ENCODE results near the gene ZNF566. TPM values are rescaled to one million over a fixed set of nuclear protein-coding genes. Genes with fewer than 3 reads are reported as not detected.

Gene ZNF566
- total RNA-seq, 1 donor from 2014 or later = 22.1 TPM

DNA sequence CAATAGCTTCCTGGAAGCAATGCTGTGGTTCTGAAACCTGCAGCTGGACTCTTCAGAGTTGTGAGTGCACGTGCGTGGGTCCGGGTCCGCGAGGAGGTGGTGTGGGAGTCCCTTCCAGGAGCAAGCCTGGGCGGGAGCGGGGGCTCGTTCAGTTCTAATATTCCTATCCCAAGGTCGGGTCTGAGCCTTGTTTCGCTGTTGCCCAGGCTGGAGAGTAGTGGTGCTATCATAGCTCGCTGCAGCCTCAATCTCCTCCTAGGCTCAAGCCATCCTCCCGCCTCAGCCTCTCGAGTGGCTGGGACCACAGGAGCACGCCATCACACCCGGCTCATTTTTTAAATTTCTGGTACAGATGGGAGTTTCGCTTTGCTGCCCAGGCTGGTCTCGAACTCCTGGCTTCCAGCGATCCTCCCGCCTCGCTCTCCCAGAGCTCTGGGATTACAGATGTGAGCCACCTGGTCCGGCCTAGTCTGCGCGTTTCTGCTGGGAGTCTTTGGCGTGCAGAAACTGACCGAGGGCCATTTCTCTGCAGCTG lies 71.5 kb downstream of the ZNF566 start:
- H3K9me3 Mint-ChIP-seq = peaks cover 5% of the 10 kb centered on the region
- H3K4me3 Mint-ChIP-seq = peak overlapping the region; percentile 97
- no peaks in the 10 kb centered on the region for H3K27me3 Mint-ChIP-seq
- TF ChIP-seq, protein P1, sequence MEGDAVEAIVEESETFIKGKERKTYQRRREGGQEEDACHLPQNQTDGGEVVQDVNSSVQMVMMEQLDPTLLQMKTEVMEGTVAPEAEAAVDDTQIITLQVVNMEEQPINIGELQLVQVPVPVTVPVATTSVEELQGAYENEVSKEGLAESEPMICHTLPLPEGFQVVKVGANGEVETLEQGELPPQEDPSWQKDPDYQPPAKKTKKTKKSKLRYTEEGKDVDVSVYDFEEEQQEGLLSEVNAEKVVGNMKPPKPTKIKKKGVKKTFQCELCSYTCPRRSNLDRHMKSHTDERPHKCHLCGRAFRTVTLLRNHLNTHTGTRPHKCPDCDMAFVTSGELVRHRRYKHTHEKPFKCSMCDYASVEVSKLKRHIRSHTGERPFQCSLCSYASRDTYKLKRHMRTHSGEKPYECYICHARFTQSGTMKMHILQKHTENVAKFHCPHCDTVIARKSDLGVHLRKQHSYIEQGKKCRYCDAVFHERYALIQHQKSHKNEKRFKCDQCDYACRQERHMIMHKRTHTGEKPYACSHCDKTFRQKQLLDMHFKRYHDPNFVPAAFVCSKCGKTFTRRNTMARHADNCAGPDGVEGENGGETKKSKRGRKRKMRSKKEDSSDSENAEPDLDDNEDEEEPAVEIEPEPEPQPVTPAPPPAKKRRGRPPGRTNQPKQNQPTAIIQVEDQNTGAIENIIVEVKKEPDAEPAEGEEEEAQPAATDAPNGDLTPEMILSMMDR (conservative IDR thresholded peaks at IDR 0.05) = no peak
- H3K4me1 Mint-ChIP-seq (ENCODE audit: unreplicated experiment) = peaks cover 7% of the 10 kb centered on the region
- no peak for DNase-seq (ENCODE audit: extremely low spot score, unreplicated experiment)
- peaks cover 34% of the 10 kb centered on the region for H3K36me3 Mint-ChIP-seq
- H3K27ac Mint-ChIP-seq = peak overlapping the region; percentile 95

DNA sequence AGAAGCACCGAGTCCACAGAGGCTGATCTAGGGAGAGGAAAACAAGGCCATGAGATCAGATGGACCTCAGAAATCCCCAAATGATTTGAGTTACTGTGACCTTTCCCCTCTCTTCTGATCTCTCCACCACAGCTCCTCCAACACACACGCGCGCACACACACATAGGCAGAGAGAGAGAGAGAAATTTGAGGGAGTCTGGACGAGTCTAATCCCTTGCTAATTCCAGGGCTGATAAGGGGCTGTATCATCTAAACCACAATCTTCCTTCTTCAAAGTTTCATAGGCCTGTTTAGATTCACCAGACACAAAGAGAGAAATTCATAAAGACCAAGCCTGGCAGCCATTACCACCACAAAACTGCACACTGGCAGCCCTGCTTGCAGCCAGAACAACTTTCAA lies 79.5 kb downstream of the ZNF566 start:
- TF ChIP-seq, protein P1 (conservative IDR thresholded peaks at IDR 0.05) = no peak
- Mint-ChIP-seq H3K27me3 (no peaks in the 10 kb centered on the region), H3K4me3 (no peak overlapping the region), H3K4me1 (ENCODE audit: unreplicated experiment) (no peaks in the 10 kb centered on the region), H3K27ac (no peak overlapping the region), H3K9me3 (peaks cover 15% of the 10 kb centered on the region), H3K36me3 (peaks cover 68% of the 10 kb centered on the region)
- DNase-seq (ENCODE audit: extremely low spot score, unreplicated experiment) = no peak

DNA sequence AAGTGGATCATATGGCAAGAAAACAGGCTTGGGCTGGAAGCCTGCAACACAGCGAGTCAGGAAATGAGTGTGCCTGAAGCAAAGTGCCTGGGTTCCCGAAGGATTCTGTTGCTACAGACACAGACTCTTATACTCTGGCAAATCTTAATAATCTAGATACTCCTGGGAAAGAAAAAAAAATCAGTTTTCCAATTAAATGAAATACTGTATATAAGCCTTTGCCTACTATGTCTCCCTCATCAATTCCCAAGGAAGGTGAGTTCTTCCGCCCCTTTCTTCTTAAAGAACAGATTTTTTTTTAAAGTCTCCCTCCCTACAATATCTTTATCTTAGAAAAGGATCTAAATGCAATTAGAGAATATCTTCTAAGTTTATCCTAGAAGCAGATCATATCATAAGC lies 81.3 kb downstream of the ZNF566 start:
- Mint-ChIP-seq H3K4me1 (ENCODE audit: unreplicated experiment) (no peaks in the 10 kb centered on the region), H3K36me3 (peaks cover 70% of the 10 kb centered on the region), H3K4me3 (no peak overlapping the region), H3K27ac (no peak overlapping the region), H3K9me3 (peaks cover 15% of the 10 kb centered on the region), H3K27me3 (no peaks in the 10 kb centered on the region)
- TF ChIP-seq, protein P1 (conservative IDR thresholded peaks at IDR 0.05) = no peak
- DNase-seq (ENCODE audit: extremely low spot score, unreplicated experiment) = no peak

DNA sequence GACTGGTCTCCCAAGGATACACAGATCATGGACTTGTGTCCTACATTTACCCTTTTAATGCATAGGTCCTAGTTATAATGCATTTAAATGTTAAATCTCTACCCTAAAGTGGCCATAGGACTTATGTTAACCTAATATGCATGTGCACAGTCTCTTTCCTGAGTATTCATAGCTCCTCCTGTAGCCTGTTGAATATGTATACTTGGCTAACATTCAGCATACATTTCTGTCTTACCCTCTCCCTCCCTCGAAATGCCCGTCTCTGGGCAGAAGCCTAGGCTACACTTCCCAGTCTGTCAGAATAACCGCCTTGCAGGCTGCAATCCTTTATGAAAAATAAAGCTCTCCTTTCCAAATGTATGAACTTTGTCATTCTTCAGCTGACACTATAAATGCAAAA lies 84.9 kb downstream of the ZNF566 start:
- DNase-seq (ENCODE audit: extremely low spot score, unreplicated experiment) = no peak
- no peaks in the 10 kb centered on the region for H3K27me3 Mint-ChIP-seq
- H3K4me3 Mint-ChIP-seq = no peak overlapping the region
- H3K27ac Mint-ChIP-seq = no peak overlapping the region
- H3K9me3 Mint-ChIP-seq = peaks cover 11% of the 10 kb centered on the region
- H3K4me1 Mint-ChIP-seq (ENCODE audit: unreplicated experiment) = no peaks in the 10 kb centered on the region
- H3K36me3 Mint-ChIP-seq = peaks cover 66% of the 10 kb centered on the region
- TF ChIP-seq, protein P1 (conservative IDR thresholded peaks at IDR 0.05) = no peak

DNA sequence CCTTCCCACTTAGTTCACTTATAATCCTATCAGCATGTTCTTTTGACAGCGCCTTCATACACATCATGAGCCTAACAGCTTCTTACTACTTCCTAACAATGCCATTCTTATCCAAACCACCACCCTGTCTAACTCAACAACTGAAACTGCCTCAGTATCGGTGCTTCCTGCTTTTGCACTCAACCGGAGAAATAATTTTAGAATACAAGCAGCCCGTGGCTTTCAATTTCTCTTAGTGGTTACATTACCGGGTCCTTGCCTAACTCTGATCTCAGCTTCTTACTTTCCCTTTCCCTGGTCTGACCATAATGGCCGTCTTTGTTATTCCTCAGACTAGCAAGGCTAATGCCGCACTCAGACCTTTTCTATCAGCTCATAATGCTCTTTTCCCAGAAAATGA lies 87.9 kb downstream of the ZNF566 start:
- H3K27me3 Mint-ChIP-seq = no peaks in the 10 kb centered on the region
- H3K4me1 Mint-ChIP-seq (ENCODE audit: unreplicated experiment) = no peaks in the 10 kb centered on the region
- no peak overlapping the region for H3K4me3 Mint-ChIP-seq
- TF ChIP-seq, protein P1 (conservative IDR thresholded peaks at IDR 0.05) = no peak
- peaks cover 9% of the 10 kb centered on the region for H3K9me3 Mint-ChIP-seq
- H3K36me3 Mint-ChIP-seq = peaks cover 64% of the 10 kb centered on the region
- no peak for DNase-seq (ENCODE audit: extremely low spot score, unreplicated experiment)
- no peak overlapping the region for H3K27ac Mint-ChIP-seq

DNA sequence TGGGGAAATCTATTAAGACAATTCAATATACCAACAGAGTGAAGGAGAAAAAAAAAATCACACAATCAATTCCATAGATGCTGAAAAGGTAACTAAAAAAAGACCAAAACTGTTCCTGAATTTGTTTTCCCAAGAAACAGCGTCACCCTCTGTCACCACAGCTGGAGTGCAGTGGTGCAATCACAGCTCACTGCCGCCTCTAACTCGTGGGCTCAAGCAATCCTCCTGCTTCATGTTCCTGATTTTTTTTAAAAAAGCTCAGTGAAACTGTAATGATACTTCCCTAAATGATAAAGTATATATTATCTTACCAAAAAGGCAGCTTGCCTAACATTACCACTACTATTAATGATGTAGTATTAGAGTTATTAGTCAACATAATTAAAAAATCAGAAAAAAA lies 90.8 kb downstream of the ZNF566 start:
- Mint-ChIP-seq H3K4me3 (no peak overlapping the region), H3K27ac (no peak overlapping the region), H3K4me1 (ENCODE audit: unreplicated experiment) (no peaks in the 10 kb centered on the region), H3K9me3 (peaks cover 14% of the 10 kb centered on the region), H3K27me3 (no peaks in the 10 kb centered on the region), H3K36me3 (peaks cover 63% of the 10 kb centered on the region)
- no peak for DNase-seq (ENCODE audit: extremely low spot score, unreplicated experiment)
- TF ChIP-seq, protein P1 (conservative IDR thresholded peaks at IDR 0.05) = no peak
